ENCODE measurements around the gene TMEM63A.

- TF ChIP-seq POLR2AphosphoS5 (IDR thresholded peaks at IDR 0.05; ENCODE audit: low read depth, low read length) = no peak
- TF ChIP-seq POLR2A (IDR thresholded peaks at IDR 0.05; ENCODE audit: low read depth, low read length) = no peak
- TF ChIP-seq TAF1 (IDR thresholded peaks at IDR 0.05; ENCODE audit: low read depth, low read length) = no peak
- no peak for TF ChIP-seq SPI1 (IDR thresholded peaks at IDR 0.05; ENCODE audit: low read depth, low read length)
- no peak for TF ChIP-seq PAX5 (IDR thresholded peaks at IDR 0.05; ENCODE audit: insufficient read depth, low read length, severe bottlenecking)
- no peak for TF ChIP-seq POU2F2 (IDR thresholded peaks at IDR 0.05; ENCODE audit: low read depth, low read length)
Observed at GRCh38 chr1:225861834-225862580, 20.2 kb downstream of the TMEM63A start.

Data from GM12891 (cell line).